Prostate gland (tissue), 2 donors: Measurements from ENCODE around the gene ABCA7. TPM values are rescaled to one million over a fixed set of nuclear protein-coding genes. Genes with fewer than 3 reads are reported as not detected.

Source experiments
- DNase-seq: peaks from one replicate; pipeline ENCODE4 v3.0.0-alpha.2; 2019; ENCODE audit warnings: low spot score
- H3K27ac ChIP-seq, 2 donors: fragments of 200-600 bp; sonication (generic); 2 replicates each; pipeline ENCODE4 v1.5.1; 2017 to 2019
- H3K27me3 ChIP-seq: fragments of 200-600 bp; sonication (generic); replicated peaks from 2 replicates; pipeline ENCODE4 v1.5.1; 2019; ENCODE audit not compliant: insufficient read depth
- H3K36me3 ChIP-seq, 2 donors: fragments of 200-600 bp; sonication (generic); 1 replicate in 1 of 2; 2 replicates in 1 of 2; pipeline versions ENCODE4 v1.5.1 to v1.8.1; 2017 to 2019
- H3K4me1 ChIP-seq: fragments of 200-600 bp; sonication (generic); replicated peaks from 2 replicates; pipeline ENCODE4 v1.5.1; 2019
- H3K4me3 ChIP-seq, 2 donors: fragments of 200-600 bp; sonication (generic); 2 replicates each; pipeline ENCODE4 v1.5.1; 2017 to 2019
- H3K9me3 ChIP-seq: fragments of 200-600 bp; sonication (generic); 2 replicates; pipeline ENCODE4 v1.5.1; 2017
- CTCF ChIP-seq, 4 experiments: fragments of 200-600 bp in 2 of 4; fragments of 450-650 bp in 2 of 4; sonication (generic) in 2 of 4; IDR thresholded peaks; 1 replicate in 3 of 4; 2 replicates in 1 of 4; pipeline ENCODE4 v1.5.1; 2016 to 2019; ENCODE audit warnings: antibody characterized with exemption in 4 of 4, mild to moderate bottlenecking in 2 of 4, moderate library complexity in 2 of 4
- POLR2A ChIP-seq: fragments of 450-650 bp; IDR thresholded peaks from one replicate; pipeline ENCODE4 v1.6.1; 2016; ENCODE audit warnings: antibody characterized with exemption, mild to moderate bottlenecking
- POLR2AphosphoS5 ChIP-seq: sonication (generic); formaldehyde crosslinking; IDR thresholded peaks from one replicate; pipeline ENCODE4 v1.6.1; 2017; ENCODE audit warnings: antibody characterized with exemption
- WGBS: methylation state at CpG from one replicate; pipeline ENCODE4 v1.1.5; 2018; 5-methylcytosine and 5-hydroxymethylcytosine counted together
- intact Hi-C: fragments of 100-400 bp; cut with DNase I; formaldehyde crosslinking; loops from one replicate; pipeline ENCODE4 v1.14.2; 2022
- total RNA-seq, 2 donors: library from RNA; depleted of rRNA; stranded (reverse); fragments of >200 nt; gene quantifications; one replicate each; pipeline ENCODE4 v1.1.0, GENCODE V29; 2016

The ABCA7 gene
- total RNA-seq, 2 donors from 2014 or later: 16.2 to 25.1 TPM

GRCh38 chr19:1093811-1094553 is 54.1 kb downstream of the ABCA7 start:
- H3K4me1 ChIP-seq: peaks cover 7% of the 10 kb centered on the region
- no peaks in the 10 kb centered on the region for H3K27me3 ChIP-seq
- 59% methylated on average over 30 of the region's 32 CpGs for WGBS
- peak overlapping the region; percentile 79 to 85 for H3K4me3 ChIP-seq
- no peaks in the 10 kb centered on the region for H3K9me3 ChIP-seq
- TF ChIP-seq POLR2A (no peak), POLR2AphosphoS5 (no peak), CTCF (IDR thresholded peaks at IDR 0.05) (no peak)
- peaks cover 0 to 10% of the 10 kb centered on the region in 2 donors for H3K36me3 ChIP-seq
- intact Hi-C loops: no loop called here
- H3K27ac ChIP-seq: no peak overlapping the region
- no peak for DNase-seq

- 1% methylated on average over 19 of the region's 19 CpGs for WGBS
- TF ChIP-seq CTCF (IDR thresholded peaks at IDR 0.05): no peak
- no peak for TF ChIP-seq POLR2AphosphoS5
- TF ChIP-seq POLR2A: no peak
- H3K4me1 ChIP-seq: peaks cover 7% of the 10 kb centered on the region
Observed at GRCh38 chr19:1094655-1094977, 54.7 kb downstream of the ABCA7 start.

GRCh38 chr19:1094978-1095701 is 55.2 kb downstream of the ABCA7 start, which contains the start of gene POLR2E:
Gene POLR2E, minus strand, starts transcription at chr19:1095375. Its CDS starts 60 bp downstream, at chr19:1095315.
- DNase-seq: peak; percentile 98
- H3K36me3 ChIP-seq: peaks cover 0 to 10% of the 10 kb centered on the region in 2 donors
- under 1% methylated on average over 81 of the region's 81 CpGs for WGBS
- peak within 1 kb of the TSS; percentile 63 to 69 for H3K27ac ChIP-seq
- intact Hi-C loops: no loop called here
- H3K4me3 ChIP-seq: peak within 1 kb of the TSS; percentile 79 to 85
- peaks cover 7% of the 10 kb centered on the region for H3K4me1 ChIP-seq
- H3K27me3 ChIP-seq: no peaks in the 10 kb centered on the region
- peak; percentile 100 for TF ChIP-seq POLR2AphosphoS5
- TF ChIP-seq POLR2A: peak; percentile 89
- TF ChIP-seq CTCF (IDR thresholded peaks at IDR 0.05): no peak
- H3K9me3 ChIP-seq: no peaks in the 10 kb centered on the region

More at GRCh38 chr19:1094655-1094977, 54.7 kb downstream of the ABCA7 start:
- intact Hi-C loops: no loop called here
- Histone ChIP-seq H3K9me3 (no peaks in the 10 kb centered on the region), H3K27ac (peak overlapping the region; percentile 63 to 69), H3K27me3 (no peaks in the 10 kb centered on the region), H3K4me3 (peak overlapping the region; percentile 79 to 85), H3K36me3 (peaks cover 0 to 10% of the 10 kb centered on the region in 2 donors)
- no peak for DNase-seq

GRCh38 chr19:1097810-1098176 is 57.9 kb downstream of the ABCA7 start:
- Histone ChIP-seq H3K9me3 (no peaks in the 10 kb centered on the region), H3K36me3 (no peaks in the 10 kb centered on the region), H3K4me3 (no peak overlapping the region), H3K4me1 (peaks cover 7% of the 10 kb centered on the region), H3K27me3 (no peaks in the 10 kb centered on the region), H3K27ac (peak overlapping the region in 1 of 2 donors; percentile 55)
- TF ChIP-seq POLR2A (no peak), POLR2AphosphoS5 (no peak), CTCF (IDR thresholded peaks at IDR 0.05) (no peak)
- intact Hi-C loops: no loop called here
- 63% methylated on average over 7 of the region's 7 CpGs for WGBS
- no peak for DNase-seq
